Endodermal cell (in vitro differentiated cells): ENCODE data around the gene TANGO2. TPM values are rescaled to one million over a fixed set of nuclear protein-coding genes. Genes with fewer than 3 reads are reported as not detected.

Experiments
- DNase-seq: peaks from one replicate; pipeline ENCODE4 v3.0.0-alpha.2; 2017
- H3K27ac ChIP-seq: 2 replicates; pipeline ENCODE4 v1.5.1; 2013; ENCODE audit warnings: mild to moderate bottlenecking, low read depth, low read length, moderate library complexity
- H3K27me3 ChIP-seq: 2 replicates; pipeline ENCODE4 v1.6.1; 2013; ENCODE audit warnings: mild to moderate bottlenecking, low read length, moderate library complexity; ENCODE audit not compliant: insufficient read depth, control insufficient read depth, poor library complexity, severe bottlenecking
- H3K36me3 ChIP-seq: 2 replicates; pipeline ENCODE4 v1.7.0; 2013; ENCODE audit warnings: mild to moderate bottlenecking, low read length, moderate library complexity; ENCODE audit not compliant: control insufficient read depth, insufficient read depth
- H3K4me1 ChIP-seq: one replicate; pipeline ENCODE4 v1.7.0; 2013; ENCODE audit warnings: low read length; ENCODE audit not compliant: control insufficient read depth, insufficient read depth
- H3K4me3 ChIP-seq: 2 replicates; pipeline ENCODE4 v1.5.1; 2013; ENCODE audit warnings: mild to moderate bottlenecking, low read length, moderate library complexity
- H3K9ac ChIP-seq: 2 replicates; pipeline ENCODE4 v1.6.1; 2013; ENCODE audit warnings: mild to moderate bottlenecking, low read length, moderate library complexity; ENCODE audit not compliant: poor library complexity, severe bottlenecking; ENCODE audit errors: extremely low read depth
- H3K9me3 ChIP-seq: 2 replicates; pipeline ENCODE4 v1.6.1; 2013; ENCODE audit warnings: mild to moderate bottlenecking, low read length, moderate library complexity; ENCODE audit not compliant: control insufficient read depth
- H3K27ac Mint-ChIP-seq: 2 replicates; pipeline ENCODE4 v1.8.0; 2020; ENCODE audit warnings: mixed read lengths
- H3K27me3 Mint-ChIP-seq: 2 replicates; pipeline ENCODE4 v1.8.0; 2021; ENCODE audit warnings: mild to moderate bottlenecking, mixed read lengths; ENCODE audit not compliant: insufficient read depth
- H3K36me3 Mint-ChIP-seq: 2 replicates; pipeline ENCODE4 v1.8.0; 2020; ENCODE audit warnings: low read depth, mixed read lengths
- H3K4me1 Mint-ChIP-seq: 2 replicates; pipeline ENCODE4 v1.8.0; 2020; ENCODE audit warnings: mixed read lengths
- H3K4me3 Mint-ChIP-seq: 2 replicates; pipeline ENCODE4 v1.8.0; 2020; ENCODE audit warnings: mild to moderate bottlenecking, moderate library complexity, mixed read lengths
- H3K9me3 Mint-ChIP-seq: 2 replicates; pipeline ENCODE4 v1.8.0; 2020; ENCODE audit warnings: mild to moderate bottlenecking, mixed read lengths
- CTCF ChIP-seq: fragments of 200-600 bp; sonication (generic); conservative IDR thresholded peaks from 2 replicates; pipeline ENCODE4 v1.5.0; 2021; ENCODE audit warnings: antibody characterized with exemption, mild to moderate bottlenecking
- WGBS, 2 experiments: methylation state at CpG; one replicate each; pipeline versions ENCODE4 v1.1.5 to v1.1.7; 2013; ENCODE audit warnings: missing lambda C conversion rate in 2 of 2, mixed read lengths in 1 of 2; ENCODE audit not compliant: insufficient coverage in 1 of 2, insufficient read length in 1 of 2; 5-methylcytosine and 5-hydroxymethylcytosine counted together
- total RNA-seq, 2 donors: library from RNA; stranded (reverse); fragmentation: NEBNext Ultra II Directional in 1 of 2; extraction: Animal tissue kit (Norgen Biotek cat#: 25700) in 1 of 2; gene quantifications; 2 replicates in 1 of 2; 3 replicates in 1 of 2; pipeline ENCODE4 v1.2.1, GENCODE V29; 2021

The TANGO2 gene
- total RNA-seq, 2 donors from 2014 or later: 19.9 to 21.8 TPM

GRCh38 chr22:19980766-19981165, 40.1 kb upstream of the TANGO2 start:
- Histone ChIP-seq H3K27me3 (no peaks in the 10 kb centered on the region), H3K9me3 (no peaks in the 10 kb centered on the region), H3K36me3 (peaks cover 3% of the 10 kb centered on the region), H3K27ac (no peak overlapping the region), H3K9ac (no peak overlapping the region), H3K4me1 (peaks cover under 1% of the 10 kb centered on the region), H3K4me3 (no peak overlapping the region)
- H3K36me3 Mint-ChIP-seq: peaks cover 9% of the 10 kb centered on the region
- H3K27ac Mint-ChIP-seq: no peak overlapping the region
- no peak overlapping the region for H3K4me3 Mint-ChIP-seq
- DNase-seq: no peak
- H3K27me3 Mint-ChIP-seq: no peaks in the 10 kb centered on the region
- no peak for TF ChIP-seq CTCF
- 90 to 91% methylated on average over 3 to 7 of the region's 7 CpGs for WGBS, 2 experiments
- H3K4me1 Mint-ChIP-seq: peaks cover 2% of the 10 kb centered on the region
- H3K9me3 Mint-ChIP-seq: no peaks in the 10 kb centered on the region

- no peak for DNase-seq
- H3K27me3 Mint-ChIP-seq: no peaks in the 10 kb centered on the region
- no peaks in the 10 kb centered on the region for H3K9me3 ChIP-seq
- H3K27me3 ChIP-seq: no peaks in the 10 kb centered on the region
- no peaks in the 10 kb centered on the region for H3K9me3 Mint-ChIP-seq
- H3K9ac ChIP-seq: no peak overlapping the region
- H3K4me3 ChIP-seq: no peak overlapping the region
- H3K4me1 ChIP-seq: peaks cover 6% of the 10 kb centered on the region
- H3K4me1 Mint-ChIP-seq: peaks cover 2% of the 10 kb centered on the region
- no peak for TF ChIP-seq CTCF
- no peak overlapping the region for H3K27ac Mint-ChIP-seq
- H3K36me3 ChIP-seq: peaks cover 3% of the 10 kb centered on the region
- H3K4me3 Mint-ChIP-seq: no peak overlapping the region
- peaks cover 9% of the 10 kb centered on the region for H3K36me3 Mint-ChIP-seq
- no peak overlapping the region for H3K27ac ChIP-seq
- WGBS, 2 experiments: 93 to 99% methylated on average over 16 to 33 of the region's 33 CpGs
These were observed 39.5 kb upstream of the TANGO2 start for GRCh38 chr22:19981171-19981960.

- no peaks in the 10 kb centered on the region for H3K27me3 Mint-ChIP-seq
- Histone ChIP-seq H3K4me3 (no peak overlapping the region), H3K36me3 (peaks cover 3% of the 10 kb centered on the region), H3K9ac (no peak overlapping the region), H3K9me3 (no peaks in the 10 kb centered on the region), H3K4me1 (peaks cover 6% of the 10 kb centered on the region), H3K27ac (no peak overlapping the region), H3K27me3 (no peaks in the 10 kb centered on the region)
- no peak overlapping the region for H3K27ac Mint-ChIP-seq
- H3K4me1 Mint-ChIP-seq: peaks cover 2% of the 10 kb centered on the region
- H3K36me3 Mint-ChIP-seq: peaks cover 9% of the 10 kb centered on the region
- TF ChIP-seq CTCF: no peak
- 93 to 97% methylated on average over 10 to 16 of the region's 16 CpGs for WGBS, 2 experiments
- no peak overlapping the region for H3K4me3 Mint-ChIP-seq
- DNase-seq: no peak
- no peaks in the 10 kb centered on the region for H3K9me3 Mint-ChIP-seq
These were observed 38.7 kb upstream of the TANGO2 start for GRCh38 chr22:19981961-19982920.
